GM03348 (cell line): ENCODE results near the gene NUFIP2.
"Not testable (repeated sequence)": the region's sequence is repeated elsewhere in the genome, so short reads cannot be mapped to it uniquely, and the experiment has no call there.

Experiments used
- DNase-seq: peaks from one replicate; pipeline ENCODE4 v3.0.0; 2012; ENCODE audit warnings: low spot score

The NUFIP2 gene

GRCh38 chr17:29238133-29238850, 55.7 kb downstream of the NUFIP2 start:
- peak; percentile 55 for DNase-seq

- DNase-seq: peak; percentile 56
These were observed 56.3 kb downstream of the NUFIP2 start for GRCh38 chr17:29237476-29238132.

GRCh38 chr17:29235904-29236303, 58.0 kb downstream of the NUFIP2 start:
- no peak for DNase-seq

- not testable (repeated sequence) for DNase-seq
These were observed 59.0 kb downstream of the NUFIP2 start for GRCh38 chr17:29234972-29235371.

GRCh38 chr17:29233301-29233700, 60.6 kb downstream of the NUFIP2 start:
- DNase-seq: no peak

- no peak for DNase-seq
These were observed 68.6 kb downstream of the NUFIP2 start for GRCh38 chr17:29225396-29225795.

- not testable (repeated sequence) for DNase-seq
These were observed 72.6 kb downstream of the NUFIP2 start for GRCh38 chr17:29221338-29221737.

GRCh38 chr17:29219378-29220047, 74.4 kb downstream of the NUFIP2 start:
- DNase-seq: peak; percentile 88

- no peak for DNase-seq
These were observed 77.1 kb downstream of the NUFIP2 start for GRCh38 chr17:29216856-29217255.

GRCh38 chr17:29216181-29216580, 77.8 kb downstream of the NUFIP2 start:
- DNase-seq: no peak

- no peak for DNase-seq
These were observed 78.2 kb downstream of the NUFIP2 start for GRCh38 chr17:29215717-29216116.

- DNase-seq: no peak
These were observed 78.8 kb downstream of the NUFIP2 start for GRCh38 chr17:29215174-29215573.

- DNase-seq: no peak
These were observed 79.5 kb downstream of the NUFIP2 start for GRCh38 chr17:29214215-29215146.

GRCh38 chr17:29212681-29213121, 81.2 kb downstream of the NUFIP2 start:
- peak; percentile 53 for DNase-seq

GRCh38 chr17:29212094-29212631, 81.8 kb downstream of the NUFIP2 start:
- DNase-seq: no peak

- peak; percentile 22 for DNase-seq
These were observed 83.1 kb downstream of the NUFIP2 start for GRCh38 chr17:29210879-29211278.

- DNase-seq: no peak
These were observed 84.9 kb downstream of the NUFIP2 start for GRCh38 chr17:29209073-29209472.

GRCh38 chr17:29207975-29208374, 86.0 kb downstream of the NUFIP2 start:
- DNase-seq: no peak
